ENCODE results near the gene FRMPD2. TPM values are rescaled to one million over a fixed set of nuclear protein-coding genes. Genes with fewer than 3 reads are reported as not detected.

The FRMPD2 gene
- total RNA-seq, 4 donors from 2014 or later, result 0.80 TPM; not detected in 3

GRCh38 chr10:48240196-48240595, 34.3 kb downstream of the FRMPD2 start:
- intact Hi-C loops (cut with DNase I; ENCODE audit: low total_unique reads), result no loop called here
- in situ Hi-C loops (cut with MboI; ENCODE audit: low pct_ligation_motif_present in 1 of 4, low pct_unique_long_range_greater_than_20kb in 1 of 4, low sequenced_read_pairs in 3 of 4), result no loop called here
- no peaks in the 10 kb centered on the region for H3K9me3 ChIP-seq
- no peak for TF ChIP-seq CTCF (IDR thresholded peaks at IDR 0.05)
- TF ChIP-seq POLR2AphosphoS5 (IDR thresholded peaks at IDR 0.05), result no peak
- no peak for TF ChIP-seq EP300 (IDR thresholded peaks at IDR 0.05; ENCODE audit: low read depth)
- no peak overlapping the region for H3K27ac ChIP-seq
- no peaks in the 10 kb centered on the region for H3K27me3 ChIP-seq
- H3K4me1 ChIP-seq, result no peaks in the 10 kb centered on the region
- DNase-seq, result no peak
- no peaks in the 10 kb centered on the region for H3K36me3 ChIP-seq
- H3K4me3 ChIP-seq, result no peak overlapping the region
- 91% methylated on average over 7 of the region's 7 CpGs; no CpG with 5 or more reads in 1 of the 2 donors for WGBS, 2 donors (ENCODE audit: low coverage in 1 of 2)

DNA sequence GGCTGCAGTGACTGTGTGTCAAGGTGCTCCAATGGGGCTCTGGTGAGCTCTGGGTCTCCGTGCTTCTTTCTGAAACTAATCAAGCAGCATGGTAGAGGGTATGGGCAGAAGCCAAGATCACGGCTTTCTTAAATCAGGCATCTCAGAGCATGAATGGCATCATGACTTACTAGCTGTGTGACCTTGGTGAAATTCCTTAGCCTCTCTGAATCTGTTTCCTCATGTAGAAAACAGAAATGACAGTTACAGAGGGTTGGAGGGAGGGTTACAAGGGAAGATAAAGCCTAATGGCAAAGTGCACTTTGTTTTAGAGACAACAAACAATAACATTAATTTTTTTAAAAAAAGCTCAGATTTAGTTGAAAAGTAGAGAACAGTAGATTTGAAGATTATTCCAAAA, 34.9 kb downstream of the FRMPD2 start:
- 77% methylated on average over 2 of the region's 2 CpGs; no CpG with 5 or more reads in 1 of the 2 donors for WGBS, 2 donors (ENCODE audit: low coverage in 1 of 2)
- Histone ChIP-seq H3K36me3 (no peaks in the 10 kb centered on the region), H3K27ac (no peak overlapping the region), H3K27me3 (no peaks in the 10 kb centered on the region), H3K9me3 (no peaks in the 10 kb centered on the region), H3K4me1 (no peaks in the 10 kb centered on the region), H3K4me3 (no peak overlapping the region)
- in situ Hi-C loops (cut with MboI; ENCODE audit: low pct_ligation_motif_present in 1 of 4, low pct_unique_long_range_greater_than_20kb in 1 of 4, low sequenced_read_pairs in 3 of 4), result no loop called here
- intact Hi-C loops (cut with DNase I; ENCODE audit: low total_unique reads), result no loop called here
- no peak for TF ChIP-seq EP300 (IDR thresholded peaks at IDR 0.05; ENCODE audit: low read depth)
- TF ChIP-seq CTCF (IDR thresholded peaks at IDR 0.05), result no peak
- TF ChIP-seq POLR2A (IDR thresholded peaks at IDR 0.05), result no peak
- TF ChIP-seq POLR2AphosphoS5 (IDR thresholded peaks at IDR 0.05), result no peak
- DNase-seq, result no peak

GRCh38 chr10:48238826-48239520, 35.5 kb downstream of the FRMPD2 start:
- intact Hi-C loops (cut with DNase I; ENCODE audit: low total_unique reads) (no loop called here), in situ Hi-C loops (cut with MboI; ENCODE audit: low pct_ligation_motif_present in 1 of 4, low pct_unique_long_range_greater_than_20kb in 1 of 4, low sequenced_read_pairs in 3 of 4) (no loop called here)
- DNase-seq, result no peak

More at GRCh38 chr10:48238826-48239520, 35.5 kb downstream of the FRMPD2 start:
- no peak overlapping the region for H3K4me3 ChIP-seq
- H3K27me3 ChIP-seq, result no peaks in the 10 kb centered on the region
- H3K27ac ChIP-seq, result no peak overlapping the region
- 75 to 79% methylated on average over 3 to 9 of the region's 9 CpGs for WGBS, 2 donors (ENCODE audit: low coverage in 1 of 2)
- no peaks in the 10 kb centered on the region for H3K9me3 ChIP-seq
- H3K36me3 ChIP-seq, result no peaks in the 10 kb centered on the region
- no peaks in the 10 kb centered on the region for H3K4me1 ChIP-seq
- TF ChIP-seq POLR2AphosphoS5 (IDR thresholded peaks at IDR 0.05), result no peak
- TF ChIP-seq POLR2A (IDR thresholded peaks at IDR 0.05), result no peak
- no peak for TF ChIP-seq EP300 (IDR thresholded peaks at IDR 0.05; ENCODE audit: low read depth)
- no peak for TF ChIP-seq CTCF (IDR thresholded peaks at IDR 0.05)

All from transverse colon (tissue), 4 donors.